ENCODE data around the gene NUP50. TPM values are rescaled to one million over a fixed set of nuclear protein-coding genes. Genes with fewer than 3 reads are reported as not detected.

The NUP50 gene
- total and polyA plus RNA-seq, 2 of the 13 experiments (the other 11 are each of a cell fraction or from before 2014, with no cell fraction given) = 14.2 to 52.4 TPM

DNA sequence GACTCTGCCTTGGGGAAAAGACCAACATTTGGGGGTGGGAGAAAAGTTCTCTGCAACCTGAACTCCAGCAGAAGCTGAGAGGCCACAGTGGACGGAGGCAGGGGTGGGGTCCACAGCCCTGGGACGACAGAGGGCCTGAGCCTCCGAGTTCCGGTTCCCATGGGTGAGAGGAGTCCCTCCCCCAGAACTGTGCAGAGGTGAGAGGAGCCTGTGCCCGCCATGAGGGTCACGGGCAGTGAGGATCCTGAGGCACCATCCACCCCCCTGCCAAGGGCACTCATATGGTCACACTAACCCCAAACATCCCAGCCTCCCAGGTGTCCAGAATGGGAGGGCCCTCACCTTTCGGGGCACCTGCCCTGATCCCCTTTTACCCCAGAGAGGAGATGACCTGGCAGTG is 46.4 kb downstream of the NUP50 start (continued):
- TF ChIP-seq THAP7 (CRISPR knock-in tag; IDR thresholded peaks at IDR 0.05) = no peak
- no peak for TF ChIP-seq UBTF (CRISPR knock-in tag; IDR thresholded peaks at IDR 0.05)

- BruUV-seq (replicated peaks) = no TSS peak
- intact Hi-C loops (cut with micrococcal nuclease; ENCODE audit: unreplicated experiment) (no loop called here), in situ Hi-C loops (cut with HindIII; ENCODE audit: extremely low pct_ligation_motif_present, low pct_unique_long_range_greater_than_20kb) (no loop called here)
- Histone ChIP-seq H3K36me3 (replicated peaks in 1 of 2; ENCODE audit: control insufficient read depth in 1 of 2, insufficient read depth in 2 of 2, low read length in 2 of 2) (peaks cover 5 to 8% of the 10 kb centered on the region in 2 experiments; a peak in 2 of 5 replicates), H3K27me3 (ENCODE audit: control insufficient read depth in 1 of 2, insufficient read depth in 2 of 2, low read length in 2 of 2) (no peaks in the 10 kb centered on the region), H3K9ac (ENCODE audit: insufficient read depth, low read depth, low read length) (no peak overlapping the region), H3K27ac (ENCODE audit: extremely low read length, insufficient read depth, low read length) (no peak overlapping the region), H3K79me2 (ENCODE audit: insufficient read depth, low read length) (peaks cover 4% of the 10 kb centered on the region), H4K20me1 (ENCODE audit: insufficient read depth, low read length) (peaks cover 10% of the 10 kb centered on the region; the same call in 1 of the 2 replicates), H3K4me1 (ENCODE audit: insufficient read depth, low read length) (peaks cover 9% of the 10 kb centered on the region; the same call in 1 of the 2 replicates), H3K4me2 (ENCODE audit: low read depth, low read length) (no peak overlapping the region), H3K4me3 (replicated peaks in 1 of 3; ENCODE audit: insufficient read depth in 1 of 3, low read depth in 2 of 3, low read length in 3 of 3) (no peak overlapping the region), H3K9me3 (ENCODE audit: low read length) (no peaks in the 10 kb centered on the region), H2AFZ (ENCODE audit: low read length) (no peak overlapping the region)
- CTCF ChIA-PET (ENCODE audit: low intra/inter-chr PET ratio, low total read pairs) = no interaction called here
- FAIRE-seq (no peak), DNase-seq (ENCODE audit: low spot score) (no peak), ATAC-seq (no peak)
- POLR2A ChIA-PET = no interaction called here
- WGBS (ENCODE audit: low lambda C conversion rate) = 94% methylated on average over 8 of the region's 11 CpGs
- TF ChIP-seq, protein P1, sequence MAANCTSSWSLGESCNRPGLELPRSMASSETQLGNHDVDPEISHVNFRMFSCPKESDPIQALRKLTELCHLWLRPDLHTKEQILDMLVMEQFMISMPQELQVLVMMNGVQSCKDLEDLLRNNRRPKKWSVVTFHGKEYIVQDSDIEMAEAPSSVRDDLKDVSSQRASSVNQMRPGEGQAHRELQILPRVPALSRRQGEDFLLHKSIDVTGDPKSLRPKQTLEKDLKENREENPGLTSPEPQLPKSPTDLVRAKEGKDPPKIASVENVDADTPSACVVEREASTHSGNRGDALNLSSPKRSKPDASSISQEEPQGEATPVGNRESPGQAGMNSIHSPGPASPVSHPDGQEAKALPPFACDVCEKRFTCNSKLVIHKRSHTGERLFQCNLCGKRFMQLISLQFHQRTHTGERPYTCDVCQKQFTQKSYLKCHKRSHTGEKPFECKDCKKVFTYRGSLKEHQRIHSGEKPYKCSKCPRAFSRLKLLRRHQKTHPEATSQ (CRISPR knock-in tag; IDR thresholded peaks at IDR 0.05; ENCODE audit: borderline replicate concordance) = no peak
- TF ChIP-seq NKX3-1 (CRISPR knock-in tag; IDR thresholded peaks at IDR 0.05) = no peak
- no peak for TF ChIP-seq MEIS1 (CRISPR knock-in tag; IDR thresholded peaks at IDR 0.05; ENCODE audit: borderline replicate concordance)
- no peak for TF ChIP-seq ZNF383 (CRISPR knock-in tag; IDR thresholded peaks at IDR 0.05; ENCODE audit: borderline replicate concordance)
- no peak for TF ChIP-seq FOXA3 (CRISPR knock-in tag; IDR thresholded peaks at IDR 0.05)
- no peak for TF ChIP-seq PAX8 (CRISPR knock-in tag; IDR thresholded peaks at IDR 0.05; ENCODE audit: borderline replicate concordance)
Measured at GRCh38 chr22:45210577-45210976, 46.9 kb downstream of the NUP50 start.
